Natural killer cell (primary cell): ENCODE results near the gene C12orf75. TPM values are rescaled to one million over a fixed set of nuclear protein-coding genes. Genes with fewer than 3 reads are reported as not detected.
"Not testable (repeated sequence)": the region's sequence is repeated elsewhere in the genome, so short reads cannot be mapped to it uniquely, and the experiment has no call there.

ENCODE experiments used
- ATAC-seq, 3 donors: fragments of 150-1000 bp in 2 of 3; fragments of 200-7000 bp in 1 of 3; cut with Tn5 transposase; 1 replicate in 1 of 3; 2 replicates in 2 of 3; pipeline ENCODE4 v1.10.0; 2021; ENCODE audit warnings: mild to moderate bottlenecking in 2 of 3, moderate library complexity in 2 of 3
- DNase-seq, 2 donors: peaks; one replicate each; pipeline versions ENCODE4 v3.0.0 to v3.0.0-alpha.2; 2013 to 2021; ENCODE audit warnings: mixed read lengths in 1 of 2
- H3K27ac ChIP-seq: one replicate; pipeline ENCODE4 v1.5.1; 2013; ENCODE audit warnings: mild to moderate bottlenecking, low read length
- H3K27me3 ChIP-seq: one replicate; pipeline ENCODE4 v1.6.1; 2013; ENCODE audit warnings: low read length; ENCODE audit not compliant: control insufficient read depth, insufficient read depth
- H3K36me3 ChIP-seq: one replicate; pipeline ENCODE4 v1.6.1; 2013; ENCODE audit warnings: low read length; ENCODE audit not compliant: control insufficient read depth, insufficient read depth
- H3K4me1 ChIP-seq: one replicate; pipeline ENCODE4 v1.6.1; 2013; ENCODE audit warnings: low read length; ENCODE audit not compliant: control insufficient read depth, insufficient read depth
- H3K4me3 ChIP-seq: one replicate; pipeline ENCODE4 v1.5.1; 2013; ENCODE audit warnings: low read length
- H3K9me3 ChIP-seq: one replicate; pipeline ENCODE4 v1.6.1; 2013; ENCODE audit warnings: low read length; ENCODE audit not compliant: control insufficient read depth, insufficient read depth
- H3K27ac Mint-ChIP-seq, 2 donors: one replicate each; pipeline ENCODE4 v1.8.0; 2022; ENCODE audit warnings: mild to moderate bottlenecking in 2 of 2, mixed read lengths in 2 of 2, moderate library complexity in 1 of 2
- H3K27me3 Mint-ChIP-seq, 2 donors: one replicate each; pipeline ENCODE4 v1.8.0; 2022; ENCODE audit warnings: low read depth in 2 of 2, mixed read lengths in 2 of 2
- H3K36me3 Mint-ChIP-seq: one replicate; pipeline ENCODE4 v1.8.0; 2022; ENCODE audit warnings: mixed read lengths
- H3K4me1 Mint-ChIP-seq, 2 donors: one replicate each; pipeline ENCODE4 v1.8.0; 2022; ENCODE audit warnings: mixed read lengths in 2 of 2
- H3K4me3 Mint-ChIP-seq: one replicate; pipeline ENCODE4 v1.8.0; 2022; ENCODE audit warnings: mild to moderate bottlenecking, moderate library complexity, mixed read lengths
- H3K9me3 Mint-ChIP-seq, 2 donors: one replicate each; pipeline ENCODE4 v1.8.0; 2022; ENCODE audit warnings: mixed read lengths in 2 of 2
- CTCF ChIP-seq: fragments of 200-600 bp; IDR thresholded peaks from one replicate; pipeline ENCODE4 v1.8.0; 2022; ENCODE audit warnings: antibody characterized with exemption
- WGBS: methylation state at CpG from one replicate; pipeline ENCODE4 v1.1.7; 2013; ENCODE audit warnings: missing lambda C conversion rate; ENCODE audit not compliant: insufficient coverage; 5-methylcytosine and 5-hydroxymethylcytosine counted together
- intact Hi-C: fragments of 100-400 bp; cut with micrococcal nuclease; formaldehyde crosslinking; loops from one replicate; pipeline ENCODE4 v1.14.2; 2022
- total RNA-seq, 4 donors: library from RNA; stranded (reverse); fragments of 120-200 nt in 1 of 4; gene quantifications; one replicate each; pipeline versions ENCODE4 v1.2.3 to v1.2.4, GENCODE V29; 2013 to 2022

Gene C12orf75
- total RNA-seq, 3 donors from 2014 or later (not counting 1 experiment from before 2014, with no cell fraction given), result 121 to 131 (median 128) TPM

DNA sequence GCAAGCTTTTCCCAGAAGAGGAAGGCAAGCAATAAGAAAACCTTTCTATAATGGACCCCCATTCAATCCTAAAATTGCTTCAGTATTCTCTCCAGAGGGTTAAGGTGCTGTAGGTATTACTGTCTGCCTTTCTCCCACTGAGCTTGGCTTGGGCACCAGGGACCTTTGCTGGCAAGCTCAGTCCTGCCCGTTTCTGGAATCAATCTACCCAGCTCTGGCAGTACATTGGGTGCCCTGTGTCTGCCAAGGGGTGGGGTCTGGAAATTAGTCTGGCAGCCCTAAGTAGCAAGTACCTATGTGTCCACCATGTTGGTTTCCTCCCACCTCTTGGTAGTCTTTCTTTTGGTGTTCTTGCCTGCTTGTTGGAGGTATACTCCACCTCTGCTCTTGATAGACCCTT is 72.6 kb downstream of the C12orf75 start:
- H3K27ac ChIP-seq, result no peak overlapping the region
- no peak overlapping the region for H3K4me3 ChIP-seq
- Mint-ChIP-seq H3K4me3 (no peak overlapping the region), H3K27me3 (no peaks in the 10 kb centered on the region), H3K36me3 (peaks cover 9% of the 10 kb centered on the region), H3K4me1 (peaks cover 0 to 10% of the 10 kb centered on the region in 2 donors), H3K9me3 (peaks cover 0 to 4% of the 10 kb centered on the region in 2 donors), H3K27ac (no peak overlapping the region)
- H3K9me3 ChIP-seq, result no peaks in the 10 kb centered on the region
- no peak for ATAC-seq
- 100% methylated on average over 1 of the region's 1 CpG for WGBS
- H3K36me3 ChIP-seq, result no peaks in the 10 kb centered on the region
- no peaks in the 10 kb centered on the region for H3K4me1 ChIP-seq
- intact Hi-C loops, result no loop called here
- DNase-seq, result no peak
- H3K27me3 ChIP-seq, result no peaks in the 10 kb centered on the region
- no peak for TF ChIP-seq CTCF

DNA sequence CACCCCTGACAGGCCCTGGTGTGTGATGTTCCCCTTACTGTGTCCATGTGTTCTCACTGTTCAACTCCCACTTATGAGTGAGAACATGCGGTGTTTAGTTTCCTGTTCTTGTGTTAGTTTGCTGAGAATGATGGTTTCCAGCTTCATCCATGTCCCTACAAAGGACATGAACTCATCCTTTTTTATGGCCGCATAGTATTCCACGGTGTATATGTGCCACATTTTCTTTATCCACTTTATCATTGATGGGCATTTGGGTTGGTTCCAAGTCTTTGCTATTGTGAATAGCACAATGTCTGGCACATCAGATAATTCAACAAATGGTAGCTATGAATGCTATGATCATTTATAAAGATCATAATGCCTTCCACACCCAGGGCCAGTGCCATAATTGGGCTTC is 73.6 kb downstream of the C12orf75 start:
- H3K27ac ChIP-seq, ATAC-seq, H3K4me3 ChIP-seq, H3K27me3 Mint-ChIP-seq, intact Hi-C loops, H3K36me3 ChIP-seq, H3K9me3 Mint-ChIP-seq, H3K9me3 ChIP-seq, H3K4me3 Mint-ChIP-seq, H3K27ac Mint-ChIP-seq, H3K4me1 ChIP-seq, H3K27me3 ChIP-seq, H3K4me1 Mint-ChIP-seq, H3K36me3 Mint-ChIP-seq, DNase-seq: not testable (repeated sequence)
- no CpG with 5 or more reads among the region's 3 CpGs for WGBS

DNA sequence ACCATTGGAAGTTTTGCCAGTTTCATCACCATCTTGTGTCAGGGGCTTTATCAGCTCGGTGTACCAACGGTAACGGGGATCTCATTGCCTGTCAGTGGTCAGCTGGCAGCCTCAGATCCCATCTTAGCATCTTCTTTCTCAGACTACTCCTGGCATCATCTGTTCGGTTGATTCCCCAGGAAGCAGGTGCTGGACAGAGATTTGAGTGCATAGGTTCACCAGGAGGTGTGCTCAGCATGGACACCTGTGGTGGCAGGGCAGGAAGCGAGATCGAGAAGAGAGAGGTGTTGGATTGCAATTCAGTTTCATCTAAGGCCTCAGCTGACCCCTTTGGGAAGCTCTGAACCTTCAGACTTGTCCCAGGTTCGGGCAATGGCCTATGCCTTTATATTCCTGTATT is 76.0 kb downstream of the C12orf75 start:
- H3K27me3 Mint-ChIP-seq, result no peaks in the 10 kb centered on the region
- no peak for ATAC-seq
- no peak overlapping the region for H3K27ac Mint-ChIP-seq
- Histone ChIP-seq H3K27ac (no peak overlapping the region), H3K4me1 (peaks cover 8% of the 10 kb centered on the region), H3K27me3 (no peaks in the 10 kb centered on the region), H3K4me3 (no peak overlapping the region), H3K36me3 (no peaks in the 10 kb centered on the region), H3K9me3 (no peaks in the 10 kb centered on the region)
- no peak for DNase-seq
- no peak for TF ChIP-seq CTCF
- intact Hi-C loops, result no loop called here
- H3K4me1 Mint-ChIP-seq, result peaks cover 16 to 22% of the 10 kb centered on the region in 2 donors
- H3K4me3 Mint-ChIP-seq, result no peak overlapping the region
- no peaks in the 10 kb centered on the region for H3K36me3 Mint-ChIP-seq
- H3K9me3 Mint-ChIP-seq, result no peaks in the 10 kb centered on the region
- 91% methylated on average over 7 of the region's 7 CpGs for WGBS

- no peak for ATAC-seq
These were observed 78.8 kb downstream of the C12orf75 start for GRCh38 chr12:105409279-105409678.

More at GRCh38 chr12:105409279-105409678, 78.8 kb downstream of the C12orf75 start:
- peak overlapping the region; percentile 81 for H3K4me3 Mint-ChIP-seq
- H3K4me3 ChIP-seq, result no peak overlapping the region
- 91% methylated on average over 5 of the region's 5 CpGs for WGBS
- H3K4me1 ChIP-seq, result peaks cover 8% of the 10 kb centered on the region
- H3K27me3 ChIP-seq, result no peaks in the 10 kb centered on the region
- H3K9me3 ChIP-seq, result no peaks in the 10 kb centered on the region
- no peaks in the 10 kb centered on the region for H3K36me3 ChIP-seq
- H3K4me1 Mint-ChIP-seq, result peaks cover 15 to 22% of the 10 kb centered on the region in 2 donors
- H3K27ac Mint-ChIP-seq, result no peak overlapping the region
- H3K27me3 Mint-ChIP-seq, result no peaks in the 10 kb centered on the region
- no peak for DNase-seq
- intact Hi-C loops, result no loop called here
- H3K27ac ChIP-seq, result no peak overlapping the region
- no peaks in the 10 kb centered on the region for H3K9me3 Mint-ChIP-seq
- no peak for TF ChIP-seq CTCF
- H3K36me3 Mint-ChIP-seq, result no peaks in the 10 kb centered on the region
